ENCODE data around the gene STX3. TPM values are rescaled to one million over a fixed set of nuclear protein-coding genes. Genes with fewer than 3 reads are reported as not detected.
A peak's percentile ranks its signal among the peaks of the same experiment; 100 is the strongest.

STX3 gene
- total and polyA plus RNA-seq, 2 experiments from 2014 or later = 19.0 to 65.5 TPM

DNA sequence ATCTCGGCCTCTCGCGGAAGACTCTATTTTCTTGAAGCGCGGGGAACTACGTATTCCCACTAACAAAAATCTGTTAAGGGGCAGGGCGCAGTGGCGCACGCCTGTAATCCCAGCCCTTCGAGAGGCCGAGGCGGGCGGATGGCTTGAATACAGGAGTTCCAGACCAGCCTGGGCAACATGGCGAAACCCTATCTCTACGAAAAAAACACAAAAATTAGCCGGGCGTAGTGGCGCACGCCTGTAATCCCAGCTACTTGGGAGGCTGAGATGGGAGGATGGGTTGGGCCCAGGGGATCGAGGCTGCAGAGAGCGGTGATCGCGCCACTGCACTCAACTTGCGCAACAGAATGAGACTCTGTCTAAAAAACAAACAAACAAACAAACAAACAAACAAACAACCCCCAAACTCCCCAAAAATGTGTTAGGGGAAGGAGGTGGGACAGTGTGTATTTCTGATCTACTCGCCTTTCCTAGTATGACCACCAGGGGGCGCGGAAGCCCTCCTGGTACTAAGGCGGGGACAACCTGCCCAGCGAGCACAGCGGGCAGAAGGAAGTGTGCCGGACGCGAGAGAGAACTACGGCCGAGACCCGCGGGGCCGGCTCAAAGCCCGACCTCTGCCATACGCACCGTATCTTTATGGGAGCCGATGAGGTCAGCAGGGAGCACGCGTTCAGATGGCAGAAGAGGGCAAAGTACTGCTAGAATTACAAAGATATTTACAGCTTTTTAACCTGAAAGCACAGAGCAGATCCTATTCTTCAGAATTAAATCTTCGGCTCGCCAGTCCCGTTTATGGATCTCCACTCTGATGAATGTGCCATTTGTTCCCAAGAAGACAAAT, 1.3 kb upstream of the STX3 start:
- no peak for TF ChIP-seq POLR2AphosphoS5 (IDR thresholded peaks at IDR 0.05; ENCODE audit: low read depth)
- TF ChIP-seq CTCF (conservative IDR thresholded peaks at IDR 0.05; ENCODE audit: low read depth in 2 of 2) = peak; percentile 88 to 91
- no peaks in the 10 kb centered on the region for H3K27me3 ChIP-seq (ENCODE audit: insufficient read depth)
- H3K4me1 Mint-ChIP-seq = peaks cover 19% of the 10 kb centered on the region
- H3K9me2 ChIP-seq (ENCODE audit: insufficient read depth) = no peaks in the 10 kb centered on the region
- H4K20me1 ChIP-seq (replicated peaks; ENCODE audit: insufficient read depth) = peaks cover 13% of the 10 kb centered on the region
- peak; percentile 58 for ATAC-seq
- peak overlapping the region; percentile 99 for H3K4me3 ChIP-seq
- peaks cover 33% of the 10 kb centered on the region for H3K79me2 ChIP-seq (replicated peaks; ENCODE audit: insufficient read depth)
- no peak overlapping the region; the same call in 1 of the 2 replicates for H3K27ac Mint-ChIP-seq
- no peak overlapping the region for H3K27ac ChIP-seq (ENCODE audit: low read depth)
- H3K36me3 ChIP-seq (ENCODE audit: insufficient read depth) = no peaks in the 10 kb centered on the region
- peak overlapping the region; percentile 95 for H3K4me2 ChIP-seq
- DNase-seq (ENCODE audit: low spot score) = peak; percentile 88
- peaks cover 4% of the 10 kb centered on the region; the same call in 2 of the 3 replicates for H3K36me3 Mint-ChIP-seq (ENCODE audit: low read depth)
- peaks cover 16% of the 10 kb centered on the region for H3K4me1 ChIP-seq (ENCODE audit: insufficient read depth)
- peaks cover 10% of the 10 kb centered on the region; the same call in 1 of the 2 replicates for H3F3A ChIP-seq (replicated peaks; ENCODE audit: low read depth)
- peak overlapping the region; percentile 91 for H3K4me3 Mint-ChIP-seq
- peak overlapping the region; percentile 99 for H2AFZ ChIP-seq
- no peaks in the 10 kb centered on the region for H3K9me3 Mint-ChIP-seq
- H3K27me3 Mint-ChIP-seq (ENCODE audit: insufficient read depth, low read depth, poor library complexity) = peaks cover 14% of the 10 kb centered on the region

DNA sequence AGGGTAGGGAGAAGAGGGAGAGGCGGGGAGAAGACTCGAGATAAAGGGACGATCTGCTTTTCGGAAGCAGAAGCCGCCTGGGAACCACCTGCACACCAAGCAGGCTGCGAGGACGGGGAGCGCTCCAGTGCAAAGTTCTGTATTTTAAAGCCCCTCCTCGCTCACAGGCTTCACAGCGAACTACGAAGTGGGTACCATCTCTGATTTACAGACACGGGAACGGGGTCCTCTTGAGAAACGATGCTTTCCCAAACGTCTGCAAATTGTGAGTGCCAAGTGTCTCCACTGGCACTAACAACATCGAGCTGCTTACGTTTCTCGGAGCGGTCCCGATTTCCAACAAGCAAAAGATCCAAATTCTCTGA, 700 bp upstream of the STX3 start:
- H2AFZ ChIP-seq = peak overlapping the region; percentile 99
- H4K20me1 ChIP-seq (replicated peaks; ENCODE audit: insufficient read depth) = peaks cover 13% of the 10 kb centered on the region
- H3K27ac ChIP-seq (ENCODE audit: low read depth) = no peak overlapping the region; the same call in 1 of the 2 replicates
- no peak overlapping the region for H3K27ac Mint-ChIP-seq
- peak overlapping the region; percentile 91 for H3K4me3 Mint-ChIP-seq
- peaks cover 16% of the 10 kb centered on the region for H3K4me1 ChIP-seq (ENCODE audit: insufficient read depth)
- peak; percentile 17 for DNase-seq (ENCODE audit: low spot score)
- H3K36me3 ChIP-seq (ENCODE audit: insufficient read depth) = no peaks in the 10 kb centered on the region
- peaks cover 14% of the 10 kb centered on the region for H3K27me3 Mint-ChIP-seq (ENCODE audit: insufficient read depth, low read depth, poor library complexity)
- no peaks in the 10 kb centered on the region for H3K9me2 ChIP-seq (ENCODE audit: insufficient read depth)
- H3K36me3 Mint-ChIP-seq (ENCODE audit: low read depth) = peaks cover 4% of the 10 kb centered on the region; the same call in 2 of the 3 replicates
- H3K4me3 ChIP-seq = peak overlapping the region; percentile 99
- ATAC-seq = peak; percentile 5
- peaks cover 10% of the 10 kb centered on the region; the same call in 1 of the 2 replicates for H3F3A ChIP-seq (replicated peaks; ENCODE audit: low read depth)
- peaks cover 23% of the 10 kb centered on the region for H3K4me1 Mint-ChIP-seq
- H3K9me3 Mint-ChIP-seq = no peaks in the 10 kb centered on the region
- peaks cover 39% of the 10 kb centered on the region for H3K79me2 ChIP-seq (replicated peaks; ENCODE audit: insufficient read depth)
- H3K27me3 ChIP-seq (ENCODE audit: insufficient read depth) = no peaks in the 10 kb centered on the region
- peak overlapping the region; percentile 95 for H3K4me2 ChIP-seq
- TF ChIP-seq ZNF331 (CRISPR knock-in tag; IDR thresholded peaks at IDR 0.05; ENCODE audit: low read depth) = no peak
- TF ChIP-seq POLR2AphosphoS5 (IDR thresholded peaks at IDR 0.05; ENCODE audit: low read depth) = no peak
- TF ChIP-seq NANOG (IDR thresholded peaks at IDR 0.05; ENCODE audit: borderline replicate concordance) = no peak
- TF ChIP-seq CREB1 (CRISPR knock-in tag; IDR thresholded peaks at IDR 0.05; ENCODE audit: low read depth) = no peak
- TF ChIP-seq ZNF462 (CRISPR knock-in tag; IDR thresholded peaks at IDR 0.05) = no peak
- TF ChIP-seq EZH2phosphoT487 (IDR thresholded peaks at IDR 0.05; ENCODE audit: unreplicated experiment) = no peak
- TF ChIP-seq CTCF (conservative IDR thresholded peaks at IDR 0.05; ENCODE audit: low read depth in 2 of 2) = no peak
- no peak for TF ChIP-seq JUNB (IDR thresholded peaks at IDR 0.05; ENCODE audit: unreplicated experiment)
